GM21786 (cell line): ENCODE measurements around the gene TIPIN.
"Not testable (repeated sequence)": the region's sequence is repeated elsewhere in the genome, so short reads cannot be mapped to it uniquely, and the experiment has no call there.

Experiments used
- ATAC-seq: cut with Tn5 transposase; IDR thresholded peaks from one replicate; pipeline ENCODE4 v1.9.1; 2021; ENCODE audit not compliant: unreplicated experiment

Gene TIPIN

GRCh38 chr15:66304425-66304824 is 52.1 kb downstream of the TIPIN start:
- ATAC-seq: not testable (repeated sequence)

GRCh38 chr15:66302489-66303278 is 53.8 kb downstream of the TIPIN start:
- no peak for ATAC-seq

- no peak for ATAC-seq
These were observed 57.7 kb downstream of the TIPIN start for GRCh38 chr15:66298803-66299251.

GRCh38 chr15:66296186-66296585 is 60.3 kb downstream of the TIPIN start:
- ATAC-seq: no peak

GRCh38 chr15:66294932-66295235 is 61.6 kb downstream of the TIPIN start:
- ATAC-seq: no peak

GRCh38 chr15:66294157-66294931 is 62.1 kb downstream of the TIPIN start:
- ATAC-seq: peak; percentile 8

- peak; percentile 56 for ATAC-seq
These were observed 62.9 kb downstream of the TIPIN start, which contains the start of gene DIS3L for GRCh38 chr15:66293419-66294156. TSS of gene DIS3L (plus strand) at chr15:66293568. CDS start at chr15:66293597, 29 bp downstream.

GRCh38 chr15:66292571-66293418 is 63.7 kb downstream of the TIPIN start:
- no peak for ATAC-seq

GRCh38 chr15:66291816-66292570 is 64.5 kb downstream of the TIPIN start:
- ATAC-seq: no peak

GRCh38 chr15:66290518-66290917 is 66.0 kb downstream of the TIPIN start:
- ATAC-seq: no peak

- ATAC-seq: no peak
These were observed 66.5 kb downstream of the TIPIN start for GRCh38 chr15:66290007-66290406.

- no peak for ATAC-seq
These were observed 67.8 kb downstream of the TIPIN start for GRCh38 chr15:66288551-66289185.

GRCh38 chr15:66288093-66288492 is 68.4 kb downstream of the TIPIN start:
- no peak for ATAC-seq

- no peak for ATAC-seq
These were observed 68.9 kb downstream of the TIPIN start for GRCh38 chr15:66287461-66288057.
